HL-60 (cell line): ENCODE results near the gene ENTPD3.

Experiments
- DNase-seq, 2 experiments: peaks; one replicate each; pipeline ENCODE4 v3.0.0-alpha.2; 2010 to 2020; ENCODE audit warnings: low read depth in 1 of 2, low spot score in 1 of 2
- H3K27ac ChIP-seq: fragments of 250-450 bp; sonication (Bioruptor Pico); replicated peaks from 2 replicates; pipeline ENCODE4 v1.5.1; 2020; ENCODE audit warnings: mild to moderate bottlenecking, moderate library complexity
- H3K27me3 ChIP-seq: fragments of 250-450 bp; sonication (Bioruptor Pico); 2 replicates; pipeline ENCODE4 v1.5.1; 2021; ENCODE audit warnings: mild to moderate bottlenecking, moderate library complexity; ENCODE audit not compliant: insufficient read depth, poor library complexity, severe bottlenecking
- H3K4me3 ChIP-seq: replicated peaks from 2 replicates; pipeline ENCODE4 v1.5.1; 2011; ENCODE audit warnings: mild to moderate bottlenecking, control low read depth, low read length; ENCODE audit not compliant: insufficient read depth
- CTCF ChIP-seq: IDR thresholded peaks from one replicate; pipeline ENCODE4 v1.5.1; 2011; ENCODE audit warnings: low read length, control low read depth, inconsistent platforms; ENCODE audit not compliant: insufficient read depth
- GABPA ChIP-seq: IDR thresholded peaks from 2 replicates; pipeline ENCODE4 v1.6.1; 2012; ENCODE audit warnings: low read depth
- POLR2AphosphoS5 ChIP-seq: IDR thresholded peaks from 2 replicates; pipeline ENCODE4 v1.6.1; 2012; ENCODE audit warnings: low read depth
- REST ChIP-seq: IDR thresholded peaks from 2 replicates; pipeline ENCODE4 v1.6.1; 2012; ENCODE audit warnings: low read depth; ENCODE audit not compliant: insufficient replicate concordance
- SPI1 ChIP-seq: IDR thresholded peaks from 2 replicates; pipeline ENCODE4 v1.6.1; 2012; ENCODE audit warnings: low read depth, mild to moderate bottlenecking, borderline replicate concordance

ENTPD3 gene

GRCh38 chr3:40341671-40342070 lies 45.3 kb upstream of the ENTPD3 start:
- TF ChIP-seq GABPA (no peak), POLR2AphosphoS5 (no peak), REST (no peak), SPI1 (no peak), CTCF (no peak)

GRCh38 chr3:40350529-40350928 lies 36.5 kb upstream of the ENTPD3 start:
- DNase-seq: no peak
- Histone ChIP-seq H3K27ac (no peak overlapping the region), H3K27me3 (peaks cover 8% of the 10 kb centered on the region), H3K4me3 (no peak overlapping the region)
- TF ChIP-seq GABPA (no peak), CTCF (no peak)

More at GRCh38 chr3:40341671-40342070, 45.3 kb upstream of the ENTPD3 start:
- Histone ChIP-seq H3K4me3 (no peak overlapping the region), H3K27ac (no peak overlapping the region), H3K27me3 (no peaks in the 10 kb centered on the region)
- no peak for DNase-seq

DNA sequence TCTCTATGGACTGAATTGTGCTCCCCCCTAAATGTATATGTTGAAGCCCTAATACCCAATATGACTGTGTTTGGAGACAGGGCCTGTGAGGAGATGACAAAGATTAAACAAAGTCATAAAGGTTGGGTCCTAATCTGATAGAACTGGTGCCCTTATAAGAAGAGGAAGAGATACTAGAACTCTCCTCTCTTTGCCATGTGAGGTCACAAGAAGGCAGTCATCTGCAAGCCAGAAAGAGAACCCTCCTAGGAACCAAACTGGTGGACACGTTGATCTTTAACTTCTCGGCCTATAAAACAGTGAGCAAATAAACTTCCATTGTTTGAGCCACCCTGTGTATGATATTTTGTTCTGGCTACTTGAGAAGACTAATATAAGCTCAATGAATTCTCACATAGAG lies 31.6 kb upstream of the ENTPD3 start:
- no peak for TF ChIP-seq POLR2AphosphoS5
- no peak for TF ChIP-seq CTCF
- no peak for TF ChIP-seq REST
- no peak for TF ChIP-seq SPI1
- no peak for TF ChIP-seq GABPA
- DNase-seq: no peak
- Histone ChIP-seq H3K27me3 (peaks cover 5% of the 10 kb centered on the region), H3K4me3 (no peak overlapping the region), H3K27ac (no peak overlapping the region)

GRCh38 chr3:40358454-40358853 lies 28.5 kb upstream of the ENTPD3 start:
- peaks cover 2% of the 10 kb centered on the region for H3K27me3 ChIP-seq
- no peak overlapping the region for H3K27ac ChIP-seq
- H3K4me3 ChIP-seq: no peak overlapping the region
- no peak for DNase-seq
- TF ChIP-seq POLR2AphosphoS5 (no peak), CTCF (no peak)
